GM12891 (cell line): ENCODE results near the gene ANKMY1.

Source experiments
- PAX5 ChIP-seq: IDR thresholded peaks from 2 replicates; pipeline ENCODE4 v1.6.1; 2011; ENCODE audit warnings: low read length, moderate library complexity, mild to moderate bottlenecking; ENCODE audit not compliant: insufficient read depth, severe bottlenecking
- POLR2A ChIP-seq: IDR thresholded peaks from 2 replicates; pipeline ENCODE4 v1.6.1; 2011; ENCODE audit warnings: low read depth, low read length, control low read depth
- POLR2AphosphoS5 ChIP-seq: IDR thresholded peaks from 2 replicates; pipeline ENCODE4 v1.6.1; 2011; ENCODE audit warnings: low read depth, low read length, control low read depth
- POU2F2 ChIP-seq: IDR thresholded peaks from 2 replicates; pipeline ENCODE4 v1.6.1; 2011; ENCODE audit warnings: low read depth, mild to moderate bottlenecking, control low read depth, low read length, moderate library complexity
- SPI1 ChIP-seq: IDR thresholded peaks from 2 replicates; pipeline ENCODE4 v1.6.1; 2011; ENCODE audit warnings: low read depth, low read length, control low read depth
- TAF1 ChIP-seq: IDR thresholded peaks from 2 replicates; pipeline ENCODE4 v1.6.1; 2011; ENCODE audit warnings: low read depth, low read length, control low read depth

- TF ChIP-seq POLR2AphosphoS5 (0 out of 2 replicates have a peak, but pooled peaks have one; percentile 35), TAF1 (no peak), POLR2A (0 out of 2 replicates have a peak, but pooled peaks have one; percentile 5), PAX5 (no peak), POU2F2 (0 out of 2 replicates have a peak, but pooled peaks have one; percentile 24), SPI1 (no peak)
Measured at GRCh38 chr2:240564561-240565332, 7.0 kb upstream of the ANKMY1 start.
